LNCaP clone FGC (cell line): ENCODE measurements around the gene ABHD17A.

Experiments used
- DNase-seq: peaks from one replicate; pipeline ENCODE4 v3.0.0-alpha.2; 2011; ENCODE audit warnings: low read depth
- H3K4me3 ChIP-seq: 2 replicates; pipeline ENCODE4 v1.5.1; 2011; ENCODE audit warnings: mild to moderate bottlenecking, low read depth, low read length, control low read depth
- TF ChIP-seq, protein P1 (sequence below): IDR thresholded peaks from 2 replicates; pipeline ENCODE4 v1.5.1; 2012; ENCODE audit warnings: mild to moderate bottlenecking; ENCODE audit not compliant: control insufficient read depth, insufficient read depth; ENCODE audit errors: extremely low read depth

ABHD17A gene

DNA sequence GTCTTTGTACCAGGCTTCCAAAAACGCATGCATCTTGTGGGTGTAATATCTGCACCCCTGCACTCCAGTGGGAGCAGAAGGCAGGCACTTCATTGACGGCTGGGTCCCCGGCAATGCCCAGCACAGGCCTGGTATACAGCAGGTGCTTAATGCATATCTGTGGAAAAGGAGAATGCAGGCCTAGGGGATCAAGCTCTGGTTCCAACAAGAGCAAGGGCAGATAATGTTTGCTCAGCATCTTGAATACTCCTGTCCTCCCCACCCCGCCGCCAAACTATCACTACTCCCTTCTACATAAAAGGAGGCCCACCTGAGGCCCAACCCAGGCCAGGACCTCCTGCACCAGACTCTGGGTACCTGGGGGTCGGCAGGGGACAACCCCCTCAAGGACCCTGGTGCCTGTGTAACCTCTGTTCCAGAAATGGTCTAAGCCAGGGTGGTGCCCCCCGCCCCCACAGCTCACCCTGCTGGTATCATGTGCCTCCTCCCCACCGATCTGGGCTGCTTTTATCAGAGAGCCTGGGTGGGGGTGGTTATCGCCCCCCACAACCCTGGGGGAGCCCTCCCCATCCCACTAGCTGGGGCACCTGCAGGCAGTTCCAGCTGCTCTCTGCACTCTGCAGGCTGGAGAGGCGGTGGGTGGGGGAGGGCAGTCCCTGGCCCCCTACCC is 26.7 kb downstream of the ABHD17A start:
- TF ChIP-seq, protein P1, sequence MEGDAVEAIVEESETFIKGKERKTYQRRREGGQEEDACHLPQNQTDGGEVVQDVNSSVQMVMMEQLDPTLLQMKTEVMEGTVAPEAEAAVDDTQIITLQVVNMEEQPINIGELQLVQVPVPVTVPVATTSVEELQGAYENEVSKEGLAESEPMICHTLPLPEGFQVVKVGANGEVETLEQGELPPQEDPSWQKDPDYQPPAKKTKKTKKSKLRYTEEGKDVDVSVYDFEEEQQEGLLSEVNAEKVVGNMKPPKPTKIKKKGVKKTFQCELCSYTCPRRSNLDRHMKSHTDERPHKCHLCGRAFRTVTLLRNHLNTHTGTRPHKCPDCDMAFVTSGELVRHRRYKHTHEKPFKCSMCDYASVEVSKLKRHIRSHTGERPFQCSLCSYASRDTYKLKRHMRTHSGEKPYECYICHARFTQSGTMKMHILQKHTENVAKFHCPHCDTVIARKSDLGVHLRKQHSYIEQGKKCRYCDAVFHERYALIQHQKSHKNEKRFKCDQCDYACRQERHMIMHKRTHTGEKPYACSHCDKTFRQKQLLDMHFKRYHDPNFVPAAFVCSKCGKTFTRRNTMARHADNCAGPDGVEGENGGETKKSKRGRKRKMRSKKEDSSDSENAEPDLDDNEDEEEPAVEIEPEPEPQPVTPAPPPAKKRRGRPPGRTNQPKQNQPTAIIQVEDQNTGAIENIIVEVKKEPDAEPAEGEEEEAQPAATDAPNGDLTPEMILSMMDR, result no peak
- H3K4me3 ChIP-seq, result no peak overlapping the region
- DNase-seq, result no peak

DNA sequence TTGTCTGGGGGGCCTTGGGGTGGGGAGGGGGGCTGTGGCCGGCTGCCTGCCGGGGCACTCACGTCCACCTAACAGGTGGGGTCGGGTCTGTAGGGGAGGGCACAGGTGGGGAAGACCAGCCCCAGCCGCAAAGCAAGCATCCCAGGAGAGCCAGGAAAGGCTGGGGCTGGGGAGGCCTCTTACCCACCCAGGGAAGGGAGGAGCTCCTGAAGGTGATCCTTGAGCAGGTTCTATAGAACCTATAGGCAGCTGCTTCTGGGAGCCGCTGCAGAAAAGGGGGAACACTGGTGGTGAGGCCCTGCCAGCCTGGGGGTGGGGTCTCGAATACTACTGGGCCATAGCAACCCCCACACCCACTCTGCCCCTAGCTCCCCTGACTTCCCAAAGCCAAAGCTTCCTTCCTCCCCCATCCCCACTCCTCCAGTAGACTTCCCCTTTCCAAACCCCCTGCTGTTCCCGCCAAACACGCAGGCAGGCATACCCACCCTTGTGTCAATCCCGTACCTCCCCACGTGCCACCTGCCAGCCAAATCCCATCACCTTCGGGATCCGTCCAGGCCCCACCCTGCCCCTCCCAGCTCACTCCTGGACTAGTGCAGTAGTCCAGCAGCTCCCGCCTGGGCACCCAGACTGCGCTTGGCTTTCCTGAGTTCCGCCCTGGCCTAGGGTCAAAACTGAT is 27.5 kb downstream of the ABHD17A start:
- DNase-seq, result no peak
- peak overlapping the region; percentile 46 for H3K4me3 ChIP-seq

DNA sequence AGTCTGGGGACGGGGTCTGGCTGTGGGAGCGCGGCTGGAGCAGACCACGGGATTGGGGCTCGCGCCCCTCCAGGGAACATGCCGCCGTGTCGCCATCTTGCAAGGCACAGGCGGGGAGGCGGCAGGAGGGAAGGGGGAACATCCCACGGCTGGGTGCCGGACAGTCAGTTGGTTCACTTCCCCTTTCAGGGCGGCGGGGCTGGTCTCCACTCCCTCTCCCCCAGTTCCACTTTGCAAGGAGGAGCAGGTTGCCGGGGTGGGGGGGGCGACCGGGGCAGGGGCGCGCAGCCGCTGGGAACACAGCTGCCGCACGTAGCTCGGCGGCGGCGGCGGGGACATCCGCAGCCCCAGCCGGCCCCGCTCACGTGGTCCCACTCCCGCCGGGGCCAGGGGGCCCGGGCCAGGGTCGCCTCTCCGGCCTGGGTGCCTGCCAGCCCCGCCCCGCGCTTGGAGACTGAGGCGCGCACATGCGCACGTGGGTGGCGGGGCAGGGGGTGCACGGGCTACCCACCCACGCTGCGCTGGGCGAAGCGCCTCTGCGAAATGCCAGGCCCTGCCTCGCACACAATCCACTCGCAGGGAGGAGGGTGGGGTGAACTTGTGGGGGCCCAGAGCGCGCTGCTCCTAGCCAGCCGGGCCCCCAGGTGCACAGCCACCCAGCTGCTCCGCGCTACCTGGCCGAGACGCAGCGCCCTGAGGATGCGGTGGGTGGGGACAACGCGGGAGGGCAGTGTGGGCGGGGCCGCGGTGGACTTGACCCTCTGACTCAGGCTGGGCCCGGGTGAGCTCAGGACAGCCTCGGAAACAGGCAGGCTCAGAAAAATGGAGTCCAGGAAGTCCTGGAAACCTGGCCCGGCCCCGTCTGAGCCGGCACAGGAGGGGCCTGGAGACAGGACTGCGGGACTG is 28.3 kb downstream of the ABHD17A start:
- TF ChIP-seq, protein P1, result no peak
- peak; percentile 63 for DNase-seq
- peak overlapping the region; percentile 46 for H3K4me3 ChIP-seq

More for the DNA sequence above, 27.5 kb downstream of the ABHD17A start:
- TF ChIP-seq, protein P1, result no peak

DNA sequence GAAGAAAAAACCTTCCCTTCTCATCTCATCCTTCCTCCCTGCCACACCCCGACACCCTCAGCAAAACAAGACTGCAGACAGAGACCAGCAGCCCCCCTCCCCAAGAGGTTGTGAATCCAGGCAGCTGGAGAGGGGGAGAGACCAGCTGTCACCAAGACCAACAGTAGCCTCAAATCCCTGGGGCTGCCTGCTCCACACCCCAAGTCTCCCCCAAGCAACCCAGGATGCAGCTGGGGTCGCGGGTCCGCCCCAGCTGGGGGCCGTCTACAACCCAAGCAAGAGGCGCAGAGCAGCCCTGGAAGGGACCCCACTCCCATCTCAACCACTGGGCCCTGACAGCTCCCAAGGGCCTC is 29.0 kb downstream of the ABHD17A start:
- DNase-seq, result no peak
- TF ChIP-seq, protein P1, result no peak
- H3K4me3 ChIP-seq, result no peak overlapping the region

DNA sequence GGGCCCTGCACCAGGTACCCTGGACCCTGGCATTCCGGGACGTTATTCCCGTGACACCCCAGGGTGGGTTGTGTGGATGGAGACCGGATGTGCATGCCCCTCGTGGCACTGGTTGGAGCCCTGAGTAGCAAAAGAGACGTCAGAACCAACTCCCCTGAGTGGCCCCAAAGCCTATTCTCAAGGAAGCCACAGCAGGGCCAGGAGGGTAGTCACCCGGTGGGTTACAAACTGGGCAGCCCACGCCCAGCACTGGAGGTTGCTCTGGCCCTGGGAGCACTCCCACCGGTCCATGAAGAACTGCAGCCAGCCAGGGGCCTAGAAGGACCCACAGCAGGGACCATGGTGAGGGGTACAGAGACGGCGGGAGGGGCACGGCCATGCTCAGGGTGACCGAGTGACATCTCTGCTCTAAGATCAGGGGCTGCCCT is 29.5 kb downstream of the ABHD17A start:
- peak overlapping the region; percentile 45 for H3K4me3 ChIP-seq
- TF ChIP-seq, protein P1, result no peak
- no peak for DNase-seq

DNA sequence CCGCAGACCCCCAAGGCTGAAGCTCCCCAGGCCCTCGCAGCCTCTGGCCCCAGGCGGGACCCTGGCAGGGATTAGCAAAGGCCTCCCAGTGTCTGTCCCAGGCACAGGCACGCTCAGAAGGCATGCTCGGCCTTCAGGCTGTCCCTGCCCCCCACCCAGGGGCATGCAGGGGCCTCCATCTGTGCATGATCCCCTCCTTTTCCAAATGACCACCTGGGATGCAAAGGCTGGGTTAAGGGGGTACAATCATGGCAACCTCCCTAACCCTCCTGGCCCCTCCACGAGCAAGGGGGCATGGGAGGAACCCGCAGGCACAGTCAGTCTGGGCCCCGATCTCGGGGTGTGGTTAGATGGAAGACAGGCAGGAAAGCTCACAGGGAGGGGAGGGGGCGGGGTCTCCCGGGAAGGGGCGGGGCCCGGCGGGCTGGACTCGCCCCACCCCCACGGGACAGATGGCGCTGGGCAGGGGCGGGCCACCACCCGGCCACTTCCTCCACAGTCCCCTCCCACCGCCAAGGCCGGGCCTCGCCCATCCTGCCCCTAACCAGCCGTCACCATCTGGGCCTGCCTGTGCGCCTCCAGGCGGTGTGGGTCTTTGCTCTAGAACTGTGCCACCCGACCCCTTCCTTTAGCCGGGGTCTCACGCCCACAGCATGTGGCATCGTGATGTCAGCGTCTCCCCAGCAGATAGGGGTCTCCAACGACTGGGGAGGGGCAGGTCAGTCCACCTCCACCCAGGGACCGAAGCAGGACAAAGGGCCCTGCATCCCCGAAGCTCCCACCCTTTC is 30.1 kb downstream of the ABHD17A start:
- H3K4me3 ChIP-seq, result peak overlapping the region; percentile 45
- DNase-seq, result peak; percentile 53
- TF ChIP-seq, protein P1, result no peak
